Caco-2 (cell line): Measurements from ENCODE around the gene PRKAR2B. TPM values are rescaled to one million over a fixed set of nuclear protein-coding genes. Genes with fewer than 3 reads are reported as not detected.

Experiments used
- BruUV-seq: library from RNA; stranded (reverse); fragments of 400-500 nt; replicated peaks from 2 replicates; lab custom pipeline; 2021; lab: Mats Ljungman, UMichigan
- CTCF ChIA-PET: fragments of 300-600 bp; sonication (Branson Sonifier 250); formaldehyde crosslinking; loops from one replicate; lab custom pipeline; 2022; ENCODE audit warnings: antibody characterized with exemption; lab: Charles Lee
- POLR2A ChIA-PET: fragments of 300-600 bp; sonication (Branson Sonifier 250); formaldehyde crosslinking; loops from one replicate; lab custom pipeline; 2022; ENCODE audit warnings: antibody characterized with exemption; lab: Charles Lee
- DNase-seq, 2 experiments: peaks; one replicate each; pipeline versions ENCODE4 v3.0.0 to v3.0.0-alpha.2; 2020 to 2022
- H3K27me3 ChIP-seq: replicated peaks from 2 replicates; pipeline ENCODE4 v1.6.0; 2011; ENCODE audit warnings: low read length; ENCODE audit not compliant: control insufficient read depth, insufficient read depth
- H3K36me3 ChIP-seq: 2 replicates; pipeline ENCODE4 v1.5.1; 2011; ENCODE audit warnings: low read length; ENCODE audit not compliant: control insufficient read depth, insufficient read depth
- H3K4me1 ChIP-seq: fragments of 250-450 bp; sonication (Bioruptor Pico); 2 replicates; pipeline ENCODE4 v1.5.1; 2020; ENCODE audit warnings: mild to moderate bottlenecking
- H3K4me3 ChIP-seq: 2 replicates; pipeline ENCODE4 v1.5.1; 2011; ENCODE audit warnings: low read depth, mild to moderate bottlenecking, control low read depth, low read length
- H3K9me3 ChIP-seq: fragments of 250-450 bp; sonication (Bioruptor Pico); 2 replicates; pipeline ENCODE4 v1.5.1; 2020; ENCODE audit warnings: mild to moderate bottlenecking, moderate library complexity
- H3K27ac Mint-ChIP-seq: one replicate; pipeline ENCODE4 v1.8.0; 2022; ENCODE audit warnings: mixed read lengths; ENCODE audit not compliant: unreplicated experiment
- H3K27me3 Mint-ChIP-seq: one replicate; pipeline ENCODE4 v1.8.0; 2022; ENCODE audit warnings: mixed read lengths; ENCODE audit not compliant: insufficient read depth, unreplicated experiment
- H3K36me3 Mint-ChIP-seq: one replicate; pipeline ENCODE4 v1.8.0; 2022; ENCODE audit warnings: mild to moderate bottlenecking, mixed read lengths; ENCODE audit not compliant: insufficient read depth, unreplicated experiment
- H3K4me1 Mint-ChIP-seq: one replicate; pipeline ENCODE4 v1.8.0; 2022; ENCODE audit warnings: low read depth, mixed read lengths; ENCODE audit not compliant: unreplicated experiment
- H3K4me3 Mint-ChIP-seq: one replicate; pipeline ENCODE4 v1.8.0; 2022; ENCODE audit warnings: mild to moderate bottlenecking, moderate library complexity, mixed read lengths; ENCODE audit not compliant: unreplicated experiment
- H3K9me3 Mint-ChIP-seq: one replicate; pipeline ENCODE4 v1.8.0; 2022; ENCODE audit warnings: mixed read lengths; ENCODE audit not compliant: unreplicated experiment
- intact Hi-C: fragments of 100-400 bp; cut with micrococcal nuclease; formaldehyde crosslinking; loops from one replicate; pipeline ENCODE4 v1.10.0; 2022; ENCODE audit not compliant: unreplicated experiment
- total RNA-seq: library from RNA; stranded (reverse); gene quantifications from 2 replicates; pipeline ENCODE4 v1.2.3, GENCODE V29; 2022
- TF ChIP-seq, protein P1 (sequence below), 2 experiments: fragments of 200-600 bp in 1 of 2; IDR thresholded peaks; 1 replicate in 1 of 2; 2 replicates in 1 of 2; pipeline versions ENCODE4 v1.5.1 to v1.8.0; 2011 to 2022; ENCODE audit warnings: antibody characterized with exemption in 1 of 2, control low read depth in 1 of 2, inconsistent platforms in 1 of 2, low read depth in 1 of 2, low read length in 1 of 2, mild to moderate bottlenecking in 1 of 2, moderate library complexity in 1 of 2; ENCODE audit not compliant: insufficient read depth in 1 of 2, severe bottlenecking in 1 of 2, unreplicated experiment in 1 of 2

PRKAR2B gene
- total RNA-seq, 1 experiment from 2014 or later: 0.07 TPM

DNA sequence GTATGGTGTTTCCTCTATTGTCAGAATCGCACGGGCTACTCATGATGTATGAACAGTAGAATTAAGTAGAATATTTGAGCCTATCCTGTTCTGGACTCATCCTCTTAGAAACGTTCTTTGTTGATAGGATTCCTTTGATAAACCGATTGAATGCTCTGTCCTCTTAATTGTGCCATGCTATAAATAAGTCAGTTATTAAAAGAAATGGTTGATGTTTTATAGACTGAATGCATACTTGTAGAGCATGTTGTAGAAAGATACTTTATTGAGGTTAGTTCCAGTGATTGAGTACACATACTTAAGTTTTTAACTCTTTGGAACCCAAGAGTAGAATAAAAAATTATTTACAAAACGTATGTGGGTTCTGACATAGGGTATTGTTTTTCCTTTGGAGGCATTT, 69.4 kb downstream of the PRKAR2B start:
- H3K4me3 Mint-ChIP-seq: no peak overlapping the region
- H3K36me3 ChIP-seq: no peaks in the 10 kb centered on the region
- H3K4me1 ChIP-seq: no peaks in the 10 kb centered on the region
- H3K27me3 ChIP-seq: no peaks in the 10 kb centered on the region; the same call in 1 of the 2 replicates
- H3K27ac Mint-ChIP-seq: no peak overlapping the region
- CTCF ChIA-PET: no interaction called here
- H3K4me1 Mint-ChIP-seq: no peaks in the 10 kb centered on the region
- TF ChIP-seq, protein P1, sequence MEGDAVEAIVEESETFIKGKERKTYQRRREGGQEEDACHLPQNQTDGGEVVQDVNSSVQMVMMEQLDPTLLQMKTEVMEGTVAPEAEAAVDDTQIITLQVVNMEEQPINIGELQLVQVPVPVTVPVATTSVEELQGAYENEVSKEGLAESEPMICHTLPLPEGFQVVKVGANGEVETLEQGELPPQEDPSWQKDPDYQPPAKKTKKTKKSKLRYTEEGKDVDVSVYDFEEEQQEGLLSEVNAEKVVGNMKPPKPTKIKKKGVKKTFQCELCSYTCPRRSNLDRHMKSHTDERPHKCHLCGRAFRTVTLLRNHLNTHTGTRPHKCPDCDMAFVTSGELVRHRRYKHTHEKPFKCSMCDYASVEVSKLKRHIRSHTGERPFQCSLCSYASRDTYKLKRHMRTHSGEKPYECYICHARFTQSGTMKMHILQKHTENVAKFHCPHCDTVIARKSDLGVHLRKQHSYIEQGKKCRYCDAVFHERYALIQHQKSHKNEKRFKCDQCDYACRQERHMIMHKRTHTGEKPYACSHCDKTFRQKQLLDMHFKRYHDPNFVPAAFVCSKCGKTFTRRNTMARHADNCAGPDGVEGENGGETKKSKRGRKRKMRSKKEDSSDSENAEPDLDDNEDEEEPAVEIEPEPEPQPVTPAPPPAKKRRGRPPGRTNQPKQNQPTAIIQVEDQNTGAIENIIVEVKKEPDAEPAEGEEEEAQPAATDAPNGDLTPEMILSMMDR (IDR thresholded peaks at IDR 0.05; ENCODE audit: insufficient read depth in 1 of 2, low read depth in 1 of 2, low read length in 1 of 2, severe bottlenecking in 1 of 2, unreplicated experiment in 1 of 2): no peak
- H3K27me3 Mint-ChIP-seq: peaks cover 7% of the 10 kb centered on the region
- no peak overlapping the region for H3K4me3 ChIP-seq
- no peak for DNase-seq
- POLR2A ChIA-PET: no interaction called here
- no peaks in the 10 kb centered on the region for H3K36me3 Mint-ChIP-seq
- no TSS peak for BruUV-seq
- intact Hi-C loops: no loop called here
- H3K9me3 Mint-ChIP-seq: no peaks in the 10 kb centered on the region
- H3K9me3 ChIP-seq: no peaks in the 10 kb centered on the region

DNA sequence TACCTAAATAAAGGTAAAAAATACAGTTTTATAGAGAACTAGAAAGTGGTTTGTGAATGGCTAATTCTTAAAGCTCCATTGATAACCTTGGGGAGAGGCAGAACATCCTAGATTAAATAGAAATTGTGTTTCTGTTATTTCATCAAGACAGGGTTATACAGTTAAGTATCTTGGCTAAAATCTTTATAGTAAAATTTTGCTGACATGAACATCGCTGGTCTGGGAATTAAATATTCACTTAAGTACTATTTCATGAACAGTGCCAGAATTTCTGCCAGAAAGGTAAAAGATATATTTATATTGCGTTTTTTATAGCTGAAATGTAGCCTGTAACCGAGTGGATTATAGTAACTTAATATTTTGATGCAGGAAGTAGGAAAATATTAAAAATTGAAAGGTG, 70.6 kb downstream of the PRKAR2B start:
- intact Hi-C loops: no loop called here
- Histone ChIP-seq H3K27me3 (no peaks in the 10 kb centered on the region; the same call in 1 of the 2 replicates), H3K4me1 (no peaks in the 10 kb centered on the region), H3K9me3 (no peaks in the 10 kb centered on the region), H3K36me3 (no peaks in the 10 kb centered on the region), H3K4me3 (no peak overlapping the region)
- no TSS peak for BruUV-seq
- Mint-ChIP-seq H3K27me3 (peaks cover 7% of the 10 kb centered on the region), H3K4me3 (no peak overlapping the region), H3K27ac (no peak overlapping the region), H3K36me3 (no peaks in the 10 kb centered on the region), H3K4me1 (no peaks in the 10 kb centered on the region), H3K9me3 (no peaks in the 10 kb centered on the region)
- TF ChIP-seq, protein P1 (IDR thresholded peaks at IDR 0.05; ENCODE audit: insufficient read depth in 1 of 2, low read depth in 1 of 2, low read length in 1 of 2, severe bottlenecking in 1 of 2, unreplicated experiment in 1 of 2): no peak
- DNase-seq: no peak
- ChIA-PET CTCF (no interaction called here), POLR2A (no interaction called here)

DNA sequence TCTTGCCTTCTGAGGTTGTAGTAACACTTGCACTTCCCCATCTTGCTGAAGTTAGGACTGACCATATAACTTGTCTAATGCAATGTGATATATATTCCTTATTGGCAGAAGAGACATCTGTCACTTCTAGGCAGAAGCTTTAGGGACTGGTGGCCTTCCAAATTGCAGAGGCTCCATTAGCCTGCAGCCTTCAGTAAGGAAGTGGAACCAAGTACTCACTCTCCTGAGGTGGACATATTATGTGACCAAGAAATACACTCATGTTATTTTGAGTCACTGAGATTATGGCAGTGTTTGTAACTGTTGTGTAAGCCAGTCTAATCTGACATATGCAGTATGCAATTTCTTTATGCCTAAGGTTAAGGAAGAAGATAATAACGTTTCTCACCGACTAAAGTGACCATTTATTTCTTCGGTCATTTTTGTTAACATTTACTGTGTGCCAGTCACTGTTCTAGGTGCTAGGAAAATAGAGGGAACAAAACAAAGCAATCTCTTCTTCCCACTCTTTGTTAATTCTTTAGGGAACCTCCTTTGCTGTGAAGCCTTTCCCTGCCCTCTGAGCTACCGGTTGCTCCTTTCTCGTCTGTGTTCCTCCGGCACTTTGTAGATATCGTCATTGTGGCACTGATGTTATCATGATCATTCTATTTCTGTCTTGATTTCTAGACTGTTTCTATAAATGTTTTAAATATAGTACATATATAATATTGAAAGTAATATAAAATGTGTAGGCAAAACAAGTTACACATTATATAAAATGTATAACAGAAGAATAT, 71.4 kb downstream of the PRKAR2B start:
- Mint-ChIP-seq H3K9me3 (no peaks in the 10 kb centered on the region), H3K4me3 (no peak overlapping the region), H3K27ac (no peak overlapping the region), H3K4me1 (no peaks in the 10 kb centered on the region), H3K36me3 (no peaks in the 10 kb centered on the region), H3K27me3 (peaks cover 7% of the 10 kb centered on the region)
- no peaks in the 10 kb centered on the region for H3K9me3 ChIP-seq
- H3K36me3 ChIP-seq: no peaks in the 10 kb centered on the region
- intact Hi-C loops: no loop called here
- BruUV-seq: no TSS peak
- CTCF ChIA-PET: no interaction called here
- POLR2A ChIA-PET: no interaction called here
- no peak overlapping the region for H3K4me3 ChIP-seq
- H3K4me1 ChIP-seq: no peaks in the 10 kb centered on the region
- TF ChIP-seq, protein P1 (IDR thresholded peaks at IDR 0.05; ENCODE audit: insufficient read depth in 1 of 2, low read depth in 1 of 2, low read length in 1 of 2, severe bottlenecking in 1 of 2, unreplicated experiment in 1 of 2): no peak
- H3K27me3 ChIP-seq: no peaks in the 10 kb centered on the region; the same call in 1 of the 2 replicates
- DNase-seq: no peak
